ENCODE measurements around the gene NOS1AP.

DNA sequence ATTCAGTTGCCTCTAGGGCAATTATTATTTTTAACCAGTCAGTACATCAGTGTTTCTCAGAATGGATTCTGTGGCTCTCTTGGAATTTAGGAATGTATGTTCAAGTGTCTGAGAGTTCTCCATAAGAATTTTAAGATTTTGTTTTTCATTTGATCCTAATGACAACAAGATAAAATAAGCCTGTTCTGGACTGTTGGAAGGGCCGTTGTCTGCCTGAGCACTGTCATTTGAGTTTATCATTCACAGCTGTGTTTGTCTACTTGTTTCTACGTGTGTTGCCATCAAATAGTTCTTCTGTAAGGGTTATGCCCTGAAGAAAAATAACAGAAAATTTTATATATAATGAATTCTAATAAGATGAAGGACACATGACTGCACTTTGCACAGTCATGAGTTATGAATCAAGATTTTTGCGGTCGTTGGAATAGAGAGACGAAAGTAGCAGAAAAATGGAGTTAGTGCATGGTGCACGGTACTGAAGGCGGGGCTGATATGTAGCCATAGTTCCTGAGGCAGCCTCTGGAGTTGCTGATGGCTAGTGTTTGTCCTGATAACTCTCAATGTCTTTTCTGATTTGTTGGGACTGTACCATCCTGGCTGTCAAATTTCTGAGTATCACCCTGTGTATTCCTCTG, 92.5 kb downstream of the NOS1AP start:
- TF ChIP-seq, protein P1, sequence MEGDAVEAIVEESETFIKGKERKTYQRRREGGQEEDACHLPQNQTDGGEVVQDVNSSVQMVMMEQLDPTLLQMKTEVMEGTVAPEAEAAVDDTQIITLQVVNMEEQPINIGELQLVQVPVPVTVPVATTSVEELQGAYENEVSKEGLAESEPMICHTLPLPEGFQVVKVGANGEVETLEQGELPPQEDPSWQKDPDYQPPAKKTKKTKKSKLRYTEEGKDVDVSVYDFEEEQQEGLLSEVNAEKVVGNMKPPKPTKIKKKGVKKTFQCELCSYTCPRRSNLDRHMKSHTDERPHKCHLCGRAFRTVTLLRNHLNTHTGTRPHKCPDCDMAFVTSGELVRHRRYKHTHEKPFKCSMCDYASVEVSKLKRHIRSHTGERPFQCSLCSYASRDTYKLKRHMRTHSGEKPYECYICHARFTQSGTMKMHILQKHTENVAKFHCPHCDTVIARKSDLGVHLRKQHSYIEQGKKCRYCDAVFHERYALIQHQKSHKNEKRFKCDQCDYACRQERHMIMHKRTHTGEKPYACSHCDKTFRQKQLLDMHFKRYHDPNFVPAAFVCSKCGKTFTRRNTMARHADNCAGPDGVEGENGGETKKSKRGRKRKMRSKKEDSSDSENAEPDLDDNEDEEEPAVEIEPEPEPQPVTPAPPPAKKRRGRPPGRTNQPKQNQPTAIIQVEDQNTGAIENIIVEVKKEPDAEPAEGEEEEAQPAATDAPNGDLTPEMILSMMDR (IDR thresholded peaks at IDR 0.05; ENCODE audit: low read length) = no peak
- no peak for TF ChIP-seq EZH2 (IDR thresholded peaks at IDR 0.05; ENCODE audit: borderline replicate concordance, low read length)

Data from OCI-LY1 (cell line).